ENCODE data around the gene CPED1. TPM values are rescaled to one million over a fixed set of nuclear protein-coding genes. Genes with fewer than 3 reads are reported as not detected.

Gene CPED1
- total RNA-seq, 1 experiment from 2014 or later = 0.13 TPM

- Histone ChIP-seq H2BK12ac (ENCODE audit: insufficient read length, low read depth, low read length) (no peak overlapping the region), H4K8ac (replicated peaks; ENCODE audit: insufficient read length, low read depth, low read length) (no peak overlapping the region), H3K4me2 (ENCODE audit: insufficient read depth, insufficient read length, low read length) (no peak overlapping the region), H3K4ac (ENCODE audit: low read depth, low read length) (no peak overlapping the region), H3K79me2 (ENCODE audit: insufficient read depth, low read length) (no peaks in the 10 kb centered on the region), H3K23me2 (ENCODE audit: insufficient read length, low read depth, low read length, poor library complexity, severe bottlenecking) (no peaks in the 10 kb centered on the region), H3K9me3 (ENCODE audit: control insufficient read depth, low read depth, low read length) (no peaks in the 10 kb centered on the region), H2BK20ac (ENCODE audit: low read depth, low read length, poor library complexity, severe bottlenecking) (no peak overlapping the region), H2BK120ac (ENCODE audit: low read depth, low read length, poor library complexity, severe bottlenecking) (no peak overlapping the region), H2BK5ac (ENCODE audit: insufficient read length, low read length) (no peak overlapping the region), H3K23ac (ENCODE audit: insufficient read length, low read depth, low read length) (no peak overlapping the region), H4K91ac (ENCODE audit: insufficient read length, low read depth, low read length) (no peak overlapping the region), H3K18ac (ENCODE audit: insufficient read length, low read depth, low read length) (no peak overlapping the region), H3K27ac (ENCODE audit: insufficient read length, low read depth, low read length) (no peak overlapping the region), H3K9ac (ENCODE audit: extremely low read depth, insufficient read length, low read length) (no peak overlapping the region), H3K79me1 (ENCODE audit: insufficient read depth, low read depth, low read length, poor library complexity, severe bottlenecking) (no peaks in the 10 kb centered on the region), H4K20me1 (ENCODE audit: control insufficient read depth, insufficient read depth, insufficient read length) (no peaks in the 10 kb centered on the region), H3K56ac (ENCODE audit: insufficient read length, low read depth, low read length) (no peak overlapping the region), H3T11ph (ENCODE audit: low read length) (no peak overlapping the region), H2AFZ (ENCODE audit: low read length) (no peak overlapping the region), H3K14ac (ENCODE audit: insufficient read depth, low read length) (no peak overlapping the region), H4K5ac (ENCODE audit: insufficient read length, low read depth, low read length) (no peak overlapping the region), H2BK15ac (ENCODE audit: low read depth, low read length) (no peak overlapping the region), H2AK5ac (ENCODE audit: insufficient read length, low read length) (no peak overlapping the region), H3K27me3 (ENCODE audit: insufficient read depth, low read length) (no peaks in the 10 kb centered on the region), H3K4me1 (ENCODE audit: insufficient read depth, low read length) (no peaks in the 10 kb centered on the region)
- WGBS (ENCODE audit: extremely low coverage, insufficient read length, low lambda C conversion rate) = no CpG with 5 or more reads among the region's 3 CpGs
- Mint-ChIP-seq H3K27ac (no peak overlapping the region), H3K36me3 (ENCODE audit: insufficient read depth in 1 of 3, low read depth in 3 of 3) (no peaks in the 10 kb centered on the region), H3K4me1 (peaks cover 0 to 2% of the 10 kb centered on the region in 2 experiments; a peak in 2 of 4 replicates), H3K4me3 (no peak overlapping the region), H3K9me3 (no peaks in the 10 kb centered on the region), H3K27me3 (ENCODE audit: low read depth) (peaks cover 5% of the 10 kb centered on the region)
- DNase-seq = no peak
- no peak for TF ChIP-seq CTCF (conservative IDR thresholded peaks at IDR 0.05)
Measured at GRCh38 chr7:121336579-121336978, 348.1 kb downstream of the CPED1 start.

All from H9 (cell line).